Iris pigment epithelial cell (primary cell): Measurements from ENCODE around the gene NR4A3.
A peak's percentile ranks its signal among the peaks of the same experiment; 100 is the strongest.
"Not testable (repeated sequence)": the region's sequence is repeated elsewhere in the genome, so short reads cannot be mapped to it uniquely, and the experiment has no call there.

Experiments
- DNase-seq: peaks from one replicate; pipeline ENCODE4 v3.0.0-alpha.2; 2011; ENCODE audit warnings: low read depth

Gene NR4A3

DNA sequence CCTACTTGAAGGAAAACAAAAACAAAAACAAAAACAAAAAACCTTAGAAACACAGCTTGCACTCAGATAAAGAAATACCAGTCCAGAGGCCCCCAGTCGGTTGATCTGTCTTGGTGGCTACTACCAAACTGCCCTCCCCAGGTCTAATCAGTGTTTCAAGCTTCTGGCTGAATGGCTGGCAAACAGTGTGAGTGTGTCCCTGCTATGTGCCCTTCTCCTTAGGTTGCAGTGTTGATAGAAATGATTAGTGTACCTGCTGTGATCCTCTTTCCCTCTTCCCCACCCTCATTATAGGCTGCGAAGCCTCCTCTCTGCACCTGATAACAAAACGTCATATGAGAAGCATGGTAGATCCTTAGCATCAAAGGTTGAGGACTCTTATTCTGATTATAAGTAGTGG is 12.8 kb downstream of the NR4A3 start:
- DNase-seq, result no peak

DNA sequence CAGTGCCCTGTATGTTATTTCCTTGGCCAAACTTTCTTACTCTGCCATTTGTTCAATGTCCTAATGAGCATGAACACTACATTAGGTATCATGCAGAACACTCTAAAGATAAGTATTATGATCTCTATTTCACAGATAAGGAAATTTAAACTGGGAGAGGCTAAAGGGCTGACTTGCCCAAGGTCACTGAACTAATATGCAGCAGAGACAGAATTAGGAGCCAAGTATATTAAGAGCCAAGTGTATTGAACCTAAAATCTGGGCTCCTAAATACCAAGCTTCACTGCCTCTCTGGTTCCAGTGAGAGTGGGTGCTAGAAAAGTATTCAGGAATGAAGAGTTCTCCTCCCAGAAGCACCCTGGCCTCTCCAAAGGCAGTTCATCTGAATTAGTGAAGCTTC is 13.5 kb downstream of the NR4A3 start:
- no peak for DNase-seq

DNA sequence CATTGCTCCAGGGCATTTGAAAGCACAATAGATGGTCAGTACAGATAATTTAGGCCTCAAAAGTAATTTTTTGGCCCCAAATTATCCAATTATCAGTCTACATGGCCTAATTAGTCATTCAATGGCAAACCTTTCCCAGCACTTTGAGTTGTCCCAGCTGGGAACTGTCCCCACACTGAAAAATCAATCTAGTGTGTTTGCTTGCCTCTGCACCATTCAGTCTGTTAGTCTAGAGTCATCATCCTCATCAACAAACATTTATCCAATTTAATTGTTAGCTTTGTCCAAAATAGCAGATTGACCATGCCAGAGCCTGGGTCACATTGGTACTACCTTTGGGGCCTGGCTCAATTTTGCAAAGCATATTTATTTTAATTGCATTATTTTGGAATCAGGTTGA is 13.9 kb downstream of the NR4A3 start:
- DNase-seq, result no peak

DNA sequence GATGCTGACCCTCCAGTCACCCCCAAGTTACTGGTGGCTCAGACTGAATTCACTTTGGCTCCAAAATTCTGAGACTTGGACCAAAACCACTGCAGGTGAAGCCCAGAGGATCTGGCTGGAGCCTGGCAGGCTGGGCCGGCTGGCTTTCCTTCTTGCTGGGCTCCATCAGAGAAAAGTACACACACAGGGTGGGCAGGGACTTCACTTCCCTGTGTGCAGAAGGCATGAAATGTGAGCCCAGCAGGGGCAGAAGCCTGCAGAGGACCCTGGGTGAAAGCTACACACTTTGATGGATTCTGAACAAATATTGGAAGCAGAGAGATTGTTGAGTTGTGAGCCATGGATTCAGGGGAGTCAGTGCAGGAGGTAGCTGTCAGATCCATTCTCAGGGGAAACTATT is 18.4 kb downstream of the NR4A3 start:
- no peak for DNase-seq

DNA sequence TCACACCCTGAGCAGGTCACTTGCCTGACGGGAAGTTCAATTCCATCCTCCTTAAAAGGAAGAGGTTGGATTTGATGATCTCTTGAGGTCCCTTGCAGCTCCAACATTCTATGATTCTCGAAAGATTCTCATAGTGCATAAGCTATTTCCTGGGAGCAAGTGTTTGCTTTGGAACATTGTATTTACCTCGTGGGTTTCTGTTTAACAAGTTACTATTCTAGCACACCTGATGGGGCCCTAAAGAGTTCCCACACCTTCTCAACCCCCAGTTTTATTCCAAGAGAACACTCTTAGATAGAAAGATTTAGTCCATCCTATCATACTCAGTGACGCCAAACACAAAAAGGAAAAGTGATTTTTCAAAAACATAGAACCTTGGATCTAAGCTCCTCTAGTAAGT is 23.4 kb downstream of the NR4A3 start:
- DNase-seq, result no peak

DNA sequence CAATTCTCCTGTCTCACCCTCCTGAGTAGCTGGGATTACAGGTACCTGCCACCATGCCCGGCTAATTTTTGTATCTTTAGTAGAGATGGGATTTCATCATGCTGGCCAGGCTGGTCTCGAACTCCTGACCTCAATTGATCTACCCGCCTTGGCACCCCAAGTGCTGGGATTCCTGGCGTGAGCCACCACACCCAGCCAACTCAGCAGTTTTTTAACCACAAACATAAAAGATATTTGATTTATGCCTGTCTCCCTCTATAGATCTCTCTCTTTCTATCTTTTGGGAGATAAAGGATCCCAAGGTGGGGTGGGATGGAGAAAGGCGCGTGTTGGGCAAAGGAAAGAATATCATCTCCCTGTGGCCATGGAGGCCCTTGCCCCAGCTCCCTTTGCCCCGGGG is 26.8 kb downstream of the NR4A3 start:
- no peak for DNase-seq

DNA sequence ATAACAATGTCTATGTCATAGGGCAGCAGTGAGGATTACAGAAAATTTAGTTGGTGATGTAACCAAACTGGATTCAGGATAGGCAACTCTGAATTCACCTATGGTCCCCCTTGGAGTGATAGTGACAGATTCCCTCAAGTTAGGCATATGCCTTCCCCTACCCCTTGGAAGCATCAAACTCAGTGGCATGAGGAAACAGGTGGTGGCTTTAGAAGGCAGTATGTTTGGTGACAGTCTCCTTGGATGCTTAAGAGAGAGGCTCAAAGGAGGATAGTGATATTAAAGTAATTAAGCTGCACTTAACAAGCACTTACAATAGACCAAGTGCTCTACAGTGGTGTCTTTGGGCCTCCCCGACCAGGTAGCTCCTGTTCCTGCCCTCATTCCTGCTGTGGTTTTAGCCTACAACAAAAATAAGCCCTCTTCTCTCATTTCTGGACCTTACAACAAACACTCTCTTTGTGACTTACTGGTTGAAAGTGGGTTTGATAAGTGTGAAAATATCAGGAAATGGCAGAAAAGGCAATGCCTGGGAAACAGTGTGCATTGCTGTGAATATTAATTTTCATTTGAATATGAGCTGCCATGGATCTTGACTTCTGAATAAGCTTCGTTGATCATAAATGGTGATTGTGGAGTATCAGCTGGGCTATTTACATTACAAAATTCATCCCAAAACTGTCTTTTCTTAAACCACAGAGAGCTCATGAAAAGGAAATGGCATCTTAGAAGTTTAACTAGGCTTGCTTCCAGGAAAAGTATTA is 29.2 kb downstream of the NR4A3 start:
- DNase-seq, result peak; percentile 39

DNA sequence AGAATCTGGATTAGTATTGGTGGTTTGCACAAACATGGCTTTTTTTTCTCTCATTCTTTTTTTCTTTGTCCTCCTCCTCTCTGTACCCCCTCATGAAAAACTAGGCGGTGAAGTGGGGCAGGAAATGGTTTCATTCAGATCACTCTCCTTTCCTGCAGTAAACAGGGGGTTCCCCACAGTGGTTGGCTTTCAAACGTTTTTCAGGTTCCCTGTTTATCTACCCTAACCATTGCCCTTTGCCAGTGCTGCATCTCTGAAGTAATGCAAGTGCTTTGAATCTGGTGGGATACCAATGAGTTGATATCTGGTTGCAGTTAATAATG is 29.8 kb downstream of the NR4A3 start:
- no peak for DNase-seq

DNA sequence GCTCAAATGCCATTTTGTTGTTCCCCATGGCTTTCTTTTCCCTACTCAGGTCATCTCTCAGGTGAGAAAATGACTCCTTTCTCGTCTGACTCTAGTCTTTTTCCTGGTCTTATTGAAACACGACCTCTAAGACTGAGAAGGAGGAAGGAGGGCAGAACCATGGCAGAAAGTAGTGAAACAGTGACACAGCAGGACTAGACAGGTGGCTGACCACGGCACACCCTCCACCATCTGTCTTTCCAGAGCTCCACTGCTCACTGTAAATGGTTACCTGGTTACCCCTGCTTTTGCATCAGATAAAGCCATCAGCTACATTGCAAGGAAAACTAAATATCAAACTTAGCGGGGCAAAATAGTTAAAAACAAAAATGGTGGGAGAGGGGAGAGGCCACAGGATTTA is 30.9 kb downstream of the NR4A3 start:
- no peak for DNase-seq

DNA sequence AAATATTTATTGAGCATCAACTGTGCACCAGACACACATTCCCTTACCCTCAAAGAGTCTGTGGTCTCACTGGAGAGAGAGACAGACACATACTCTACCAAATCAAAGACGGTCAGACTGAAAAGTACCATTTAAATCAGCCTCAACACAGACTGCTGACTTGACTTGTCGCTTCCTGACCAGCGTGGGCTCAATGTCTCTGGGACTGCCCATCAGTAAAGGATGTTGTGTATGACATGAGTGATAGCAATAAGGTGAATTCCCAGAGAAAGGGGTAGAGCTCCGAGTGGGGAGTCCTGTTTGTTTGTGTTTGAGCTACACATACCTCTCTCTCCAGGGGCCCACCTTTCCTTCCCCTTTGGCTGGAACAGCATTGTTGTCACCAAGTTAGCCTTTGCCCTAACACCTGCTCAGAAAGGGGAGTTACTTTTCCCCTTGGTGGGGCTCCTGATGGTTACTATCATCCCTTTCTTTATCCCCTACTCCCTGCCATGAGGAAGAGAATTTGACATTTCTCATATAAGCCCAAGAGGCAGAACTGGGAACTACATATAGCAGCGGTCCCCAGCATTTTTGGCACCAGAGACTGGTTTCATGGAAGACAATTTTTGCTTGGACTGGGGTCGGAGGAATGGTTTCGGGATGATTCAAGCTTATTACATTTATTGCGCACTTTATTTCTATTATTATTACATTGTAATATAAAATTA is 33.9 kb downstream of the NR4A3 start:
- no peak for DNase-seq

DNA sequence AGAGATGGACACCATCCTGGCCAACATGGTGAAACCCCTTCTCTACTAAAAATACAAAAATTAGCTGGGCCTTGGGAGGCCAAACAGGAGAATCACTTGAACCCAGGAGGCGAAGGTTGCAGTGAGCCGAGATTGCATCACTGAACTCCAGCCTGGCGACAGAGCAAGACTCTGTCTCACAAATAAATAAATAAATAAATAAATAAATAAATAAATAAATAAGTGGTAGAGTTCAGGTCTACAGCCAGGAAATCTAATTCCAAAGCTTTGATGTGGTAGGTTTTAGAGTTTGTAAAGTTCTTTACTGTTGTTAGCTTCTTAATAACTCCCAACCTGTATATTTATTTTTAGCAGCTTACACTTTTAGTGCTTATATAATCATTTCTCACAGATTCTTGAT is 35.9 kb downstream of the NR4A3 start:
- DNase-seq, result not testable (repeated sequence)

DNA sequence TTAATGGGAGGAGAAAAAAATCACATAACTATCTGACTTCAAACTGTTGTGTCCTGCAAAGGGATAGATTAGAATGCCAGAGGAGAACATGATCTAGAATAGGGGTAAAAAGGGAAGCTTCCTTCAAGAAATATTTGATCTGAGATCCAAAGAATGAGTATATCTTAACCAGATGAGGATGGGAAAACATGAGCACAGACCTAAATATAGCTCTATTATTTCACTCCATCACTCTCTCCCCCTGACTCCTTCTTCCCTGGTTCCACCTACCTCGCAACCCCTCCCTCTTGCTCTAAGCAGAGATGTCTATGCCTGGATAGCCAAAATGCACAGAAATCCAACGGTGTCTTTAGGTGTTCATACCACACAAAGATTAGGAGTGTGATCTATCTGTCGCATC is 36.4 kb downstream of the NR4A3 start:
- no peak for DNase-seq

DNA sequence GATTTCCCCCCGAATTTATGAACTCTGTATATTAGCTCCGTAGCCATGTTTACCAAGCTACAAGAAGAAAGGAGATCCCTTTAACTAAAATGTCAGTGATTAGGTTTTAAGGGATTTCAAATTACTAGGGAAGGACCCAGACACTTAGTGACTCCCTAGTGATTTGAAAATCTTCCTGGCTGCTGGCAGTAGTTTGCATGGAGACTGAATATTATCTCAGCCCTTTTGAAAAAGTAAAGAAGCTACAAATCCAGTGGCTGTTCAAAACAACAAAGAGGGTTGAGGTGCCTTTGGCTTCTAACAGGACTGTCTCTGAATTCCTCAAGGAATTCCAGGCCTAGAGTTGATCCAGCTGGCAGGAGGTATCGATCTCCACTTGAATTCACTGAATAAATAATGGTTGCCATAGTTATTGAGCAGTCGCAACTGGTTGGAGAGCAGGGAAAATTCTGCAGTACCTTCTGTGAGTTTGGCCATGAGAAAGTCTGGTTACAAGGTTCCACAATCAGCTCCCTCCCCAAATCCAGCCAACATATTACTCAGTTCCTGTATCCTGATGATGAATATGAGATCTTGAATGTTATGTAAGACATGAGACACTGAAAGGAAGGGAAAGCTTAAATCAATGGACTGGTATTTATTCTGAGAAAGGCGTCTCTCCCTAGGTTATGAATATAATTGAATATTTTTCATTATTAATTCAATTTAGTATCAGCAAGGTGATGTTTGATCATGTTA is 37.7 kb downstream of the NR4A3 start:
- peak; percentile 42 for DNase-seq

DNA sequence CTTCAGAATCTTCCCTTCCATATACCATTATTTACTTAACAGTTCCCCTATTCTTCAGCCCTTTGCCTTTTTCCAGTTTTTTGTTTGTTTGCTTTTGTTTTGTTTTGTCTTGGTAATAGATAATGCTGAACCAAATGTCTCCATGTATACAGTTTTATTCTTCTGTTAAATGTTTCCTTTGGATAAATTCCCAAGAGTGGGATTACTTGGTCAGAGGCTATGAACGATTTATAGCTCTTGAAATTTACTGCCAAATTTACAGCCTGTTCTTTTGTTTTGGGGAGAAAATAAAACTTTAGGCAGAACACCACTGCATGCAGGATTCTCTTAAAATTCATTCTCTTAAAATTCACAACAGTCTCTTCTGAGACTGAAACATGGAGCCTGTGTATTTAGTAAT is 38.6 kb downstream of the NR4A3 start:
- DNase-seq, result no peak

DNA sequence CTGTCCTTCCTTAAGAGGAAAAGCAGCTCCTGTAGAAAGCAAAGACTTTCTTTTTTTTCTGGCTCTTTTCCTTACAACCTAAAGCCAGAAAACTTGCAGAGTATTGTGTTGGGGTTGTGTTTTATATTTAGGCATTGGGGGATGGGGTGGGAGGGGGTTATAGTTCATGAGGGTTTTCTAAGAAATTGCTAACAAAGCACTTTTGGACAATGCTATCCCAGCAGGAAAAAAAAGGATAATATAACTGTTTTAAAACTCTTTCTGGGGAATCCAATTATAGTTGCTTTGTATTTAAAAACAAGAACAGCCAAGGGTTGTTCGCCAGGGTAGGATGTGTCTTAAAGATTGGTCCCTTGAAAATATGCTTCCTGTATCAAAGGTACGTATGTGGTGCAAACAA is 42.3 kb downstream of the NR4A3 start:
- no peak for DNase-seq

DNA sequence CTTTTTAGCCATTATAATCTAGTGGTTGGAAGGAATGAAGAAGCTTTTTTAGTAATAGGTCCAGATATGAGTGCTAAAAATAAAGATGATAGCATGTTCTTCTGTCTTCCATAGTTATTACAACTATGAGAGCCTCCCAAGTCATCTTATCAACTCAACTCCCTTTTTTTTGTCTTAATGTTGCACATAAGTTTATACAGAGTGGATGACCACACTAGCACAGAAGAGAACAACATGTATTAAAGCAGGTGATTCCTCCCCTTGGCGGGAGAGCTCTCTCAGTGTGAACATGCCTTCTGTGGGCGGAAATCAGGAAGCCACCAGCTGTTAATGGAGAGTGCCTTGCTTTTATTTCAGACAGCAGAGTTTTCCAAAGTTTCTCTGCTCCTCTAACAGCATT is 44.7 kb downstream of the NR4A3 start:
- DNase-seq, result no peak

DNA sequence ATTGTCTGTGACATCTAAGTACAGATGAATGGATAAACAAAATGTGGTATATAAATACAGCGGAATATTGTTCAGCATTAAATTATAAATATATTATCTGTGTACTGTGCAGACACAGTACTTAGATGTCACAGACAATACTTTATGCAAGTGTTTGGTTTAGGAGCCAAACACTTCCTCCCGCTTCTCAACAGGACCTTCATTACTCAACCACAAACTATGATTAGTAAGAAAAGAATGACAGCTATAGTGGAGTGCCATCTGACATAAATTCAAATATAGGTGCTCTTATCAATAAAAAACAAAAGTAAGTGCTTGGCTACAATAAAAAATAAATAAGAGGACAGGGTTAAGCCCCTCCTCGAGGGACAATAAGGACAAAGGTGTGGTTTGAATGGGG is 45.9 kb downstream of the NR4A3 start:
- DNase-seq, result peak; percentile 41

DNA sequence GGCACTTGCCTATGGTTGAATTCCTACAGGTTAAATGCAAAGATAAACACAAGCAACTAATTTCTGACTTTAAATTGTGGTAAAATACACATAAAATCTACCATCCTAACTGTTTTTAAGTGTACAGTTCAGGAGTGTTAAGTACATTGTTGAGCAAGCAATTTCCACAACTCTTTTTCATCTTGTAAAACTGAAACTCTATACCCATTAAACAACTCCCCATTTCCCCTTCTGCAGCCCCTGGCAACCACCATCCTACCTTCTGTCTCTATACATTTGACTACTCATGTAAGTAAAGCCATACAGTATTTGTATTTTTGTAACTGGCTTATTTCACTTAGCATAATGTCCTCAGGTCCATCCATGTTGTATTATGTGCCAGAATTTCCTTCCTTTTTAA is 46.3 kb downstream of the NR4A3 start:
- DNase-seq, result no peak

DNA sequence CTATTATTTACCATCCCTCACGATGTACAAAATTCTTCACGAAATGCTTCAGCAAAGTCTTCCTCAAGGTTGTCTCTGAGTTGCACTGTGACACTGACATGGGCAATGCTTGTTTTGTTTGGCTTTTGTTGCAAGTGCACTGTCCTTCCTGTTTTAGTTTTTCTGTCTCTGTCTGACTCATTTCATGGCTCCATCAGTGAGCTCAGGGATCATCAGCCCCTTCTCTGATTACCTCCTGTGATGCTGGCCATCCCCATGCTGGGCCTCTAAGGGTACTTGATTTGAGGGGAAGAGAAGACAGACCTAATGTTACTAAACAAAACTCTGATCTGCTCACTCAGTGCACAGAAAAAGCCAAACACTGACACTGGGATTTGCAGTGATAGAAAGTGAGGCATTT is 47.2 kb downstream of the NR4A3 start:
- DNase-seq, result peak; percentile 16

DNA sequence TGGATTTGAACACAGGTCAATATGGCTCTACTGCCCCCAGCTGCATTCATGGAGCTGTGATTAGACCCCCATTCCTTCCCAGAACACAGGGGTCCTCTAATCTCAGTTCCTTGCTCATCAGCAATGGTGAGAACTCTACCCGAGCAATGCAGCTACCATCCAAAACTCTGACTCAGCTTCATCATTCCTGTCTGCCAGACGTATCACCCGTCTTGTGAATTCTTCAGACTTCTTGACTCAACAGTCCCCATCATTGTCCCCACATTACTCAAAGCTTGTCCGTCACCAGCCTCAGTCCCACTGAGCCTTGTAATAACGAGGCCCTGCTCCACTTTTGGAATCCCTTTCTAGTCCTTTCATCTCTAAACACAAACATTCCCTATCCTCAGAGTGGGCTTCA is 48.4 kb downstream of the NR4A3 start:
- peak; percentile 62 for DNase-seq

DNA sequence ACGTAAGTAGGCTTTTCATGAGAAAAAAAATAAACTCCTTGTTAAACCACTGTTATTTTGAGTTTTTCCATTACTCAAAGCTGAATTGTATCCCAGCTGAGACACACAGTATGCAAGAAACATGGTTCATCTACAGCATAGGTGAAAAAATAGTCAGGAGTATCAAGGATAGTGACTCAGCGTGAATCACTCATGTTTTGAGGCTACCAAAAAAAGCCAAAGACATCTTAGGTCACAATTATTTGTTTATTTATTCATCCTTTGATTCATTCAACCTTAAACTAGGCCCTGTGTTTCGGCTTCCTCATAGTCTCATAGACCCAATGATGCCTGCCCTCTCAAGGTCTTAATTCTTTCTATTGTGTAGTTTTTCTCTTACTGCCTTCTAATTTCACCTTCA is 51.8 kb downstream of the NR4A3 start:
- peak; percentile 82 for DNase-seq

DNA sequence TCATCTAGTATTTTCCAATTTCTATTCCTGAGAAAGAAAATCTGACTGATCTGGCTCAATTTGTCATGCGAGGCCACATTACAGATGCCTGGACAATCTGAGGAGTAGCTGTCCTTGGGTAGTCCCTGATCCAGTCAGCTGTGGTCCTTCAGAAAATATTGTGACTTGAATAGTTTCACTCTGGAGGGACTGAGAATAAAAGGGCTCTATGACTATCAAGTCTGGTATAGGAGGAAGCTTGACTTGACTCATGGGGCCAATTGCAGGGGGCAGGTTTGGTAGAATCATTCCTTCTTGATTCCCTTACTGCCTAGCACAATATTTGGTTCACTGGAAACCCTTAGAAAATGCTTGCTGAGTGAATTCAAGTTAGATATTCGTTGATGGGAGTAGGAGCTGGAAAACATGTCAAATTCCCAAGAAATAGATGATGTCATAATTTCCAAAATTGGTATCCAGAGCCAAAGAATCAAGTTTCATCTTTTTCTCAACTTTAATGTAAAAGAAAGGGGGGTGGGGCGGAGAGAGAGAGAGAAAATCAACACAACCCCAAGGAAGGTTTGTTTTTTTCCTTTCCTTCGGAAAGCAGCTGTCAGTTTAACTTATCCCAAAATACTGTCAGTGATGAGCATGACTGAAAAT is 52.4 kb downstream of the NR4A3 start:
- peak; percentile 8 for DNase-seq

DNA sequence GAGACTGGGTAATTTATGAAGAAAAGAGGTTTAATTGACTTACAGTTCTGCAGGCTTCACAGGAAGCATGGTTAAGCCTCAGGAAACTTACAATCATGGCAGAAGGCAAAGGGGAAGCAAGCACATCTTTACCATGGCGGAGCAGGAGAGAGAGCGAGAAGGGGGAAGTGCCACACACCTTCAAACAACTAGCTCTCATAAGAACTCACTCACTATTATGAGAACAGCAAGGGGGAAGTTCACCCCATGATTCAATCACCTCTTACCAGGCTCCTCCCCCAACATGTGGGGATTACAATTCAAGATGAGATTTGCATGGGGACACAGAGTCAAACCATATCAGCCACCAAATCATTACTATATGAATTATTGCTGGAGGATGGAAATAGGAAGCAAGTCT is 54.5 kb downstream of the NR4A3 start:
- DNase-seq, result no peak
